ENCODE data around the gene FOXO1. TPM values are rescaled to one million over a fixed set of nuclear protein-coding genes. Genes with fewer than 3 reads are reported as not detected.
A peak's percentile ranks its signal among the peaks of the same experiment; 100 is the strongest.
"Not testable (repeated sequence)": the region's sequence is repeated elsewhere in the genome, so short reads cannot be mapped to it uniquely, and the experiment has no call there.

FOXO1 gene
- polyA plus RNA-seq (2013, experiment 1 of 2) = 1.2 TPM
- 1.1 TPM for polyA plus RNA-seq (2013, experiment 2 of 2)

DNA sequence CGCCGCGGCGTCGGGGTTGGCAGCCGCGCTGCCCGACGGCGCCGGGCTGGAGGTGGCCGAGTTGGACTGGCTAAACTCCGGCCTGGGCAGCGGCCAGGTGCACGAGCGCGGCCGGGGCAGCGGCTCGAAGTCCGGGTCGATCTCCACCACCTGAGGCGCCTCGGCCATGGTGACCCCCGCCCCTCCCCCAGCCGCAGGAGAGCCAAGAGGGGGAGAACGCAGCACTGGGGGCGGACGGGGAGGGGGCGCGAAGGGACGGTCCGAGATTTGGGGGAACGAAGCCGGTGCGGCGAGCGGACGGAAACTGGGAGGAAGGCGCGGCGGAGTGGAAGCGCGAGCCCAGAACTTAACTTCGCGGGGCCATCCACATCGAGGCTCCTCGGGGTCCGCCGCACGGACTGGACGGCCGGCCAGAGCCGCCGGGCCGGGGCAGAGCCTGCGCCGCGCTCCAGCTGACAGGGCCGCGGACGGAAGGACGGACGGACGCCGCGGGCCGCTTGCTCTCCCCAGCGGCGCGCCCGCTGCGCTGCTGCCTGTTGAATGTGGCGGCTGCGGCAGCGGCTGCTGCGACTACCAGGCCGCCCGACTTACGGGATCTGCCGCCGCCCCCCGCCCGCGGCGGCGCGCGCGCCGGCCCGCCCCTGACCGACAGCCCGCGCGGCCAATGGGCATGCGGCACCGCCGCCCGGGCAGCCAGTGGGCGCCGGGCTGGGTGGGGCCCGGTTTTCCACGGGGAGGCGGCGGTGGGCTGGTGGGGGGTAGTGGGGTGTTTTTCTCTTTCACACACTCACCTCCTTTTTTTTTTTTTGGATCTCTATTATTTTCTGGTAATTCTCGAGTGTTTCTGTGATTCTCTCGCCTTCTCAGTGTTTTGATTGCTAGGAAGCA is at the start of gene FOXO1:
Gene FOXO1 (minus strand): TSS at position 597 of the 888 bp plus-strand sequence. CDS start 429 bp downstream, at position 168.
- Histone ChIP-seq H4K91ac (ENCODE audit: low read length) (peak within 1 kb of the TSS; percentile 75), H3K4me3 (ENCODE audit: insufficient read depth in 1 of 2, low read depth in 1 of 2, low read length in 2 of 2) (peak within 1 kb of the TSS; percentile 87 to 93), H3K9ac (ENCODE audit: low read length) (peak within 1 kb of the TSS; percentile 90), H3K9me3 (ENCODE audit: control insufficient read depth, low read length) (no peaks in the 10 kb centered on the region), H4K8ac (ENCODE audit: low read length) (peak within 1 kb of the TSS; percentile 27), H3K27me3 (ENCODE audit: control insufficient read depth in 1 of 2, insufficient read depth in 1 of 2, low read length in 2 of 2) (no peaks in the 10 kb centered on the region), H3K79me1 (replicated peaks; ENCODE audit: low read length, poor library complexity, severe bottlenecking) (peaks cover 9% of the 10 kb centered on the region), H2AK5ac (ENCODE audit: low read length, severe bottlenecking) (no peak within 1 kb of the TSS), H3K23ac (ENCODE audit: low read length in 2 of 2) (peak within 1 kb of the TSS; percentile 79 to 100), H3K36me3 (ENCODE audit: control insufficient read depth in 1 of 2, insufficient read depth in 2 of 2, low read depth in 1 of 2, low read length in 2 of 2) (no peaks in the 10 kb centered on the region), H3K4me1 (ENCODE audit: control insufficient read depth, insufficient read depth, low read depth, low read length) (peaks cover 11% of the 10 kb centered on the region), H2BK12ac (ENCODE audit: low read length in 2 of 2) (peak within 1 kb of the TSS in 1 of 2 experiments; percentile 86), H3K27ac (ENCODE audit: low read length, poor library complexity, severe bottlenecking) (peak within 1 kb of the TSS; percentile 64), H2BK5ac (ENCODE audit: low read depth, low read length, poor library complexity, severe bottlenecking) (peak within 1 kb of the TSS; percentile 84), H3K14ac (ENCODE audit: low read length in 2 of 2) (peak within 1 kb of the TSS in 1 of 2 experiments; percentile 96), H2AFZ (ENCODE audit: low read depth, low read length) (peak within 1 kb of the TSS; percentile 98), H2BK120ac (ENCODE audit: low read depth, low read length) (peak within 1 kb of the TSS; percentile 15), H3K4me2 (ENCODE audit: low read length, poor library complexity, severe bottlenecking) (peak within 1 kb of the TSS; percentile 93), H2BK15ac (ENCODE audit: low read depth, poor library complexity, severe bottlenecking) (no peak within 1 kb of the TSS), H3K4ac (ENCODE audit: low read depth in 1 of 2, low read length in 2 of 2) (peak within 1 kb of the TSS in 1 of 2 experiments; percentile 73), H3K18ac (ENCODE audit: low read depth in 1 of 2, low read length in 2 of 2) (peak within 1 kb of the TSS; percentile 45 to 84)
- WGBS = under 1% methylated on average over 46 of the region's 108 CpGs
- DNase-seq = peak; percentile 84

DNA sequence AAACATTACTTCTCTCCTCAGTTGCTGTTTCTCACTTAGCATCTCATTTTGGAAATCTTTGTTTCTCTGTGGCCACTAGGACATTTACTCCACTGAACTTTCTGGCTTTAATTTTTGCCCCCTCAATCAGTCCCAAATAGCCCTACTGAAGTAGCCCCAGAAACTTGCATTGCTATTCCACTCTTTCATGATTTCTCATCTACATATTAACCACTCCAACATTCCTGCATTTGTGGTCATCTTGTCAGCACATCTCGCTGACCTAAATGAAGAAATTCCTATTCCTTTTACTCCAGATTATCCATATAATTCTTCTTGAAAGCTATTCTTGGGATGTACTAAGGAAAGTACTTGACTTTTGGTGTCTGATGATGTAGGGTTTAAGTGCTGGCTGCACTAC is 48.0 kb upstream of the FOXO1 start:
- H3K4me3 ChIP-seq (ENCODE audit: insufficient read depth in 1 of 2, low read depth in 1 of 2, low read length in 2 of 2); H4K8ac ChIP-seq (ENCODE audit: low read length); H2BK15ac ChIP-seq (ENCODE audit: low read depth, poor library complexity, severe bottlenecking); H2BK12ac ChIP-seq (ENCODE audit: low read length in 2 of 2); DNase-seq; H2AK5ac ChIP-seq (ENCODE audit: low read length, severe bottlenecking); H3K79me1 ChIP-seq (replicated peaks; ENCODE audit: low read length, poor library complexity, severe bottlenecking); H2BK5ac ChIP-seq (ENCODE audit: low read depth, low read length, poor library complexity, severe bottlenecking); H3K4ac ChIP-seq (ENCODE audit: low read depth in 1 of 2, low read length in 2 of 2); H3K4me1 ChIP-seq (ENCODE audit: control insufficient read depth, insufficient read depth, low read depth, low read length); H3K9ac ChIP-seq (ENCODE audit: low read length); H4K91ac ChIP-seq (ENCODE audit: low read length); H2BK120ac ChIP-seq (ENCODE audit: low read depth, low read length); H2AFZ ChIP-seq (ENCODE audit: low read depth, low read length); H3K23ac ChIP-seq (ENCODE audit: low read length in 2 of 2); H3K27ac ChIP-seq (ENCODE audit: low read length, poor library complexity, severe bottlenecking); H3K18ac ChIP-seq (ENCODE audit: low read depth in 1 of 2, low read length in 2 of 2); H3K14ac ChIP-seq (ENCODE audit: low read length in 2 of 2); H3K27me3 ChIP-seq (ENCODE audit: control insufficient read depth in 1 of 2, insufficient read depth in 1 of 2, low read length in 2 of 2); H3K4me2 ChIP-seq (ENCODE audit: low read length, poor library complexity, severe bottlenecking): not testable (repeated sequence)
- no CpG with 5 or more reads among the region's 1 CpG for WGBS
- H3K9me3 ChIP-seq (ENCODE audit: control insufficient read depth, low read length) = peaks cover 15% of the 10 kb centered on the region
- H3K36me3 ChIP-seq (ENCODE audit: control insufficient read depth in 1 of 2, insufficient read depth in 2 of 2, low read depth in 1 of 2, low read length in 2 of 2) = peaks cover 0 to 22% of the 10 kb centered on the region in 2 experiments

DNA sequence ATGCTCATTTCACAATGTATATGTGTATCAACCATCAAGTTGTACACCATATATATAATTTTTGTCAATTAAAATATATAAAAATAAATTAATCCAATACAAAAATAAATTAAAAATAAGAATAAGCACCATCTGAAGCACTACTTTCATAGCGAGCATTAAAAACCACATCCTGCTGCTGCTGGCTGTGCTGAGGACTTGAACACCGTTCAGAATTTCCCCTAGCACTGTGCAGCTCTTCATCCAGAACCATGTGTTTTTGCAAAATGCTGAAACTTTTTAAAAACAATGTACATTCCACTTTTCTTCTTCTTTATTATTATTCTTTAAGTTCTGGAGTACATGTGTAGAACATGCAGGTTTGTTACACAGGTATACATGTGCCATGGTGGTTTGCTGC is 40.0 kb upstream of the FOXO1 start:
- H3K4me3 ChIP-seq (ENCODE audit: insufficient read depth in 1 of 2, low read depth in 1 of 2, low read length in 2 of 2) = no peak overlapping the region
- no peak overlapping the region for H2BK15ac ChIP-seq (ENCODE audit: low read depth, poor library complexity, severe bottlenecking)
- H3K18ac ChIP-seq (ENCODE audit: low read depth in 1 of 2, low read length in 2 of 2) = no peak overlapping the region
- H4K8ac ChIP-seq (ENCODE audit: low read length) = no peak overlapping the region
- no peaks in the 10 kb centered on the region for H3K4me1 ChIP-seq (ENCODE audit: control insufficient read depth, insufficient read depth, low read depth, low read length)
- no peak overlapping the region for H3K23ac ChIP-seq (ENCODE audit: low read length in 2 of 2)
- H3K4me2 ChIP-seq (ENCODE audit: low read length, poor library complexity, severe bottlenecking) = no peak overlapping the region
- 99% methylated on average over 2 of the region's 2 CpGs for WGBS
- H3K27ac ChIP-seq (ENCODE audit: low read length, poor library complexity, severe bottlenecking) = no peak overlapping the region
- no peaks in the 10 kb centered on the region for H3K79me1 ChIP-seq (replicated peaks; ENCODE audit: low read length, poor library complexity, severe bottlenecking)
- no peaks in the 10 kb centered on the region for H3K9me3 ChIP-seq (ENCODE audit: control insufficient read depth, low read length)
- H2AK5ac ChIP-seq (ENCODE audit: low read length, severe bottlenecking) = no peak overlapping the region
- no peak overlapping the region for H3K4ac ChIP-seq (ENCODE audit: low read depth in 1 of 2, low read length in 2 of 2)
- H2AFZ ChIP-seq (ENCODE audit: low read depth, low read length) = no peak overlapping the region
- no peak for DNase-seq
- H2BK120ac ChIP-seq (ENCODE audit: low read depth, low read length) = no peak overlapping the region
- H3K14ac ChIP-seq (ENCODE audit: low read length in 2 of 2) = no peak overlapping the region
- H4K91ac ChIP-seq (ENCODE audit: low read length) = no peak overlapping the region
- H3K27me3 ChIP-seq (ENCODE audit: control insufficient read depth in 1 of 2, insufficient read depth in 1 of 2, low read length in 2 of 2) = no peaks in the 10 kb centered on the region
- H3K36me3 ChIP-seq (ENCODE audit: control insufficient read depth in 1 of 2, insufficient read depth in 2 of 2, low read depth in 1 of 2, low read length in 2 of 2) = no peaks in the 10 kb centered on the region
- no peak overlapping the region for H2BK5ac ChIP-seq (ENCODE audit: low read depth, low read length, poor library complexity, severe bottlenecking)
- H3K9ac ChIP-seq (ENCODE audit: low read length) = no peak overlapping the region
- no peak overlapping the region for H2BK12ac ChIP-seq (ENCODE audit: low read length in 2 of 2)

DNA sequence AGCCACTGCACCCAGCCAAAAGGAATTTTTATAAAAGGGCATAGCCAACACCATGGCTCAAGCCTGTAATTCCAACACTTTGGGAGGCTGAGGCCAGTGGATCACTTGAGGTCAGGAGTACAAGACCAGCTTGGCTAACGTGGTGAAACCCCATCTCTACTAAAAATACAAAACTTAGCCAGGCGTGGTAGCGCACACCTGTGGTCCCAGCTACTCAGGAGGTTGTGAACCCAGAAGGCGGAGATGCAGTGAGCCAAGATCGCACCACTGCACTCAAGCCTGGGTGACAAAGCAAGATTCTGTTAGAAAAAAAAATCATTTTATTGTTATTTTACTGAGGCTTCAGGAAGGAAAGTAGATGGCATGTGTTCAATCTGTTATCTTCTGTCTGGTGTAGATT is 31.3 kb upstream of the FOXO1 start:
- WGBS = 90% methylated on average over 5 of the region's 5 CpGs
- no peak overlapping the region for H2AFZ ChIP-seq (ENCODE audit: low read depth, low read length)

More for the DNA sequence above, 31.3 kb upstream of the FOXO1 start:
- Histone ChIP-seq H3K27ac (ENCODE audit: low read length, poor library complexity, severe bottlenecking) (no peak overlapping the region), H2BK120ac (ENCODE audit: low read depth, low read length) (no peak overlapping the region), H3K18ac (ENCODE audit: low read depth in 1 of 2, low read length in 2 of 2) (no peak overlapping the region), H3K4ac (ENCODE audit: low read depth in 1 of 2, low read length in 2 of 2) (no peak overlapping the region), H3K14ac (ENCODE audit: low read length in 2 of 2) (no peak overlapping the region), H4K8ac (ENCODE audit: low read length) (no peak overlapping the region), H3K36me3 (ENCODE audit: control insufficient read depth in 1 of 2, insufficient read depth in 2 of 2, low read depth in 1 of 2, low read length in 2 of 2) (no peaks in the 10 kb centered on the region), H3K79me1 (replicated peaks; ENCODE audit: low read length, poor library complexity, severe bottlenecking) (no peaks in the 10 kb centered on the region), H2BK5ac (ENCODE audit: low read depth, low read length, poor library complexity, severe bottlenecking) (no peak overlapping the region), H3K4me1 (ENCODE audit: control insufficient read depth, insufficient read depth, low read depth, low read length) (peaks cover 2% of the 10 kb centered on the region), H3K27me3 (ENCODE audit: control insufficient read depth in 1 of 2, insufficient read depth in 1 of 2, low read length in 2 of 2) (no peaks in the 10 kb centered on the region), H4K91ac (ENCODE audit: low read length) (no peak overlapping the region), H3K9ac (ENCODE audit: low read length) (no peak overlapping the region), H2BK12ac (ENCODE audit: low read length in 2 of 2) (no peak overlapping the region), H3K9me3 (ENCODE audit: control insufficient read depth, low read length) (no peaks in the 10 kb centered on the region), H3K4me2 (ENCODE audit: low read length, poor library complexity, severe bottlenecking) (no peak overlapping the region), H3K4me3 (ENCODE audit: insufficient read depth in 1 of 2, low read depth in 1 of 2, low read length in 2 of 2) (no peak overlapping the region), H2AK5ac (ENCODE audit: low read length, severe bottlenecking) (no peak overlapping the region), H3K23ac (ENCODE audit: low read length in 2 of 2) (no peak overlapping the region), H2BK15ac (ENCODE audit: low read depth, poor library complexity, severe bottlenecking) (no peak overlapping the region)
- no peak for DNase-seq

Data from mesenchymal stem cell (in vitro differentiated cells and primary cell).